K562 (cell line): ENCODE data around the gene SPATS2. TPM values are rescaled to one million over a fixed set of nuclear protein-coding genes. Genes with fewer than 3 reads are reported as not detected.

ENCODE experiments used
- ATAC-seq: fragments of 200-7000 bp; cut with Tn5 transposase; 3 replicates; pipeline ENCODE4 v1.9.1; 2020; ENCODE audit warnings: moderate library complexity
- BruUV-seq: library from RNA; stranded (reverse); fragments of 400-500 nt; replicated peaks from 2 replicates; lab custom pipeline; 2021; lab: Mats Ljungman, UMichigan
- CTCF ChIA-PET: fragments of 300-600 bp; formaldehyde crosslinking; extraction: SDS; loops from one replicate; lab custom pipeline; 2021; ENCODE audit warnings: low intra/inter-chr PET ratio; lab: Yijun Ruan, JAX
- POLR2A ChIA-PET: fragments of 300-600, 350-650 bp; sonication (Branson Sonifier 250); formaldehyde crosslinking; extraction: SDS; loops from one replicate; lab custom pipeline; 2021; ENCODE audit warnings: antibody characterized with exemption, inconsistent platforms; lab: Yijun Ruan, JAX
- DNase-seq, 4 experiments: peaks; one replicate each; pipeline versions ENCODE4 v3.0.0 to v3.0.0-alpha.2; 2011 to 2018; ENCODE audit warnings: low spot score in 3 of 4, mixed read lengths in 3 of 4; ENCODE audit errors: extremely low read depth in 1 of 4
- FAIRE-seq: peaks from 2 replicates; lab custom pipeline; 2011; peaks lifted over from hg19 to GRCh38; lab: Jason Lieb, UNC
- H2AFZ ChIP-seq: 2 replicates; pipeline ENCODE4 v1.6.0; 2011; ENCODE audit warnings: low read depth, low read length, control low read depth, inconsistent platforms
- H3K27ac ChIP-seq: fragments of 200-600 bp; 3 replicates; pipeline ENCODE4 v1.8.0; 2011; ENCODE audit warnings: low read depth, mild to moderate bottlenecking, control low read depth, inconsistent platforms, low read length, moderate library complexity, mixed read lengths; ENCODE audit errors: extremely low read depth
- H3K27me3 ChIP-seq, 2 experiments: fragments of 300-600 bp in 1 of 2; 2 replicates in 1 of 2; 3 replicates in 1 of 2; pipeline versions ENCODE4 v1.6.0 to v1.8.0; 2011; ENCODE audit warnings: inconsistent platforms in 2 of 2, low read length in 2 of 2, mild to moderate bottlenecking in 1 of 2, mixed read lengths in 1 of 2, moderate library complexity in 1 of 2; ENCODE audit not compliant: control insufficient read depth in 2 of 2, insufficient read depth in 2 of 2
- H3K36me3 ChIP-seq: fragments of 300-600 bp; 3 replicates; pipeline ENCODE4 v1.8.0; 2011; ENCODE audit warnings: mild to moderate bottlenecking, low read length, inconsistent platforms; ENCODE audit not compliant: control insufficient read depth, insufficient read depth
- H3K4me1 ChIP-seq, 2 experiments: fragments of 200-600 bp in 1 of 2; replicated peaks in 1 of 2; 2 replicates in 1 of 2; 3 replicates in 1 of 2; pipeline versions ENCODE4 v1.5.1 to v1.8.0; 2011; ENCODE audit warnings: inconsistent platforms in 2 of 2, low read length in 2 of 2, mild to moderate bottlenecking in 1 of 2, mixed read lengths in 1 of 2, moderate library complexity in 1 of 2; ENCODE audit not compliant: control insufficient read depth in 2 of 2, insufficient read depth in 2 of 2
- H3K4me2 ChIP-seq: 2 replicates; pipeline ENCODE4 v1.6.1; 2011; ENCODE audit warnings: low read length, control low read depth, inconsistent platforms, mixed read lengths; ENCODE audit not compliant: insufficient read depth
- H3K4me3 ChIP-seq: fragments of 200-600 bp; sonication (generic), shearing (Covaris generic); 2 replicates; pipeline ENCODE4 v1.5.1; 2016; ENCODE audit warnings: control low read depth, inconsistent platforms
- H3K79me2 ChIP-seq: fragments of 200-600 bp; 3 replicates; pipeline ENCODE4 v1.8.0; 2011; ENCODE audit warnings: low read length, inconsistent platforms; ENCODE audit not compliant: control insufficient read depth, insufficient read depth
- H3K9ac ChIP-seq, 2 experiments: 2 replicates each; pipeline versions ENCODE4 v1.6.0 to v1.6.1; 2011; ENCODE audit warnings: low read depth in 2 of 2, low read length in 2 of 2, control low read depth in 1 of 2, inconsistent platforms in 1 of 2, mild to moderate bottlenecking in 1 of 2, mixed read lengths in 1 of 2; ENCODE audit not compliant: insufficient read depth in 1 of 2
- H3K9me1 ChIP-seq: one replicate; pipeline ENCODE4 v1.6.0; 2011; ENCODE audit warnings: inconsistent platforms, mild to moderate bottlenecking, low read length, moderate library complexity; ENCODE audit not compliant: control insufficient read depth, insufficient read depth
- H3K9me3 ChIP-seq: replicated peaks from 2 replicates; pipeline ENCODE4 v1.5.1; 2011; ENCODE audit warnings: low read depth, low read length, inconsistent platforms; ENCODE audit not compliant: control insufficient read depth, insufficient read depth
- H4K20me1 ChIP-seq: replicated peaks from 2 replicates; pipeline ENCODE4 v1.6.1; 2011; ENCODE audit warnings: low read length, inconsistent platforms, mixed read lengths; ENCODE audit not compliant: control insufficient read depth, insufficient read depth
- ETV6 ChIP-seq, 3 experiments: fragments of 150-350 bp in 1 of 3; sonication (generic) in 1 of 3; formaldehyde crosslinking in 1 of 3; IDR thresholded peaks; 2 replicates each; pipeline versions ENCODE4 v1.6.1 to v1.8.0; 2014 to 2022; ENCODE audit warnings: borderline replicate concordance in 2 of 3, low read depth in 2 of 3, antibody characterized with exemption in 1 of 3, low read length in 1 of 3, mild to moderate bottlenecking in 1 of 3, missing genetic modification reagents in 1 of 3
- IFI16 ChIP-seq: fragments of 250-450 bp; sonication (Bioruptor Pico); IDR thresholded peaks from 2 replicates; pipeline ENCODE4 v2.1.2; 2022; ENCODE audit warnings: mild to moderate bottlenecking, inconsistent platforms
- KLF16 ChIP-seq: IDR thresholded peaks from 2 replicates; pipeline ENCODE4 v1.6.1; 2016; ENCODE audit warnings: antibody characterized with exemption
- PTRF ChIP-seq: fragments of 450-650 bp; IDR thresholded peaks from 2 replicates; pipeline ENCODE4 v1.6.1; 2016; ENCODE audit warnings: mild to moderate bottlenecking, missing genetic modification characterization, missing compliant biosample characterization
- RCOR1 ChIP-seq, 2 experiments: IDR thresholded peaks; 2 replicates each; pipeline ENCODE4 v1.6.1; 2012; ENCODE audit warnings: low read depth in 2 of 2, low read length in 2 of 2, borderline replicate concordance in 1 of 2, improper control_type of control experiment in 1 of 2
- TSC22D4 ChIP-seq: fragments of 450-650 bp; IDR thresholded peaks from 2 replicates; pipeline ENCODE4 v1.6.1; 2016; ENCODE audit warnings: missing genetic modification characterization, missing biosample characterization, control low read depth
- ZNF12 ChIP-seq: sonication (generic); formaldehyde crosslinking; IDR thresholded peaks from 2 replicates; pipeline ENCODE4 v1.4.0; 2020; ENCODE audit warnings: mild to moderate bottlenecking, missing genetic modification reagents
- WGBS: fragments of 100-300 bp; shearing (Covaris generic); methylation state at CpG from one replicate; pipeline ENCODE4 v1.1.6; 2016; ENCODE audit warnings: low coverage, mixed read lengths; ENCODE audit not compliant: insufficient coverage; ENCODE audit errors: missing lambda C conversion rate; 5-methylcytosine and 5-hydroxymethylcytosine counted together
- in situ Hi-C: fragments of 300-500 bp; cut with MboI; formaldehyde crosslinking; loops from 4 replicates; pipeline ENCODE4 v1.15.0; 2018; ENCODE audit warnings: inconsistent platforms, mixed read lengths
- intact Hi-C: fragments of 100-400 bp; cut with micrococcal nuclease; formaldehyde crosslinking; loops from 2 replicates; pipeline ENCODE4 v1.14.2; 2022
- polyA plus RNA-seq, 8 experiments: library from polyadenylated mRNA; depleted of rRNA in 4 of 8; stranded (reverse) in 5 of 8; unstranded in 3 of 8; fragments of >200 nt; fragmentation: Nextera tagmentation in 2 of 8; fragmentation: Illumina TruSeq in 1 of 8; extraction: Ambion mirVana in 2 of 8; extraction: Trizol in 1 of 8; gene quantifications; 2 replicates each; pipeline versions ENCODE4 v1.2.1 to v1.2.3, GENCODE V29; 2011 to 2014; ENCODE audit warnings: inconsistent platforms in 1 of 8, missing spikeins in 1 of 8
- total RNA-seq, 7 experiments: library from RNA; depleted of rRNA in 6 of 7; stranded (reverse); fragments of >200 nt in 6 of 7; fragmentation: Illumina TruSeq in 2 of 7; extraction: Trizol in 2 of 7; gene quantifications; 2 replicates each; pipeline versions ENCODE4 v1.2.1 to v1.2.3, GENCODE V29; 2011 to 2021; ENCODE audit warnings: low replicate concordance in 1 of 7
- TF ChIP-seq, protein P1 (sequence below): fragments of 250-450 bp; sonication (Bioruptor Pico); IDR thresholded peaks from 2 replicates; pipeline ENCODE4 v1.4.0; 2020; ENCODE audit warnings: mild to moderate bottlenecking, moderate library complexity, borderline replicate concordance
- TF ChIP-seq, protein P2 (sequence below): sonication (generic); formaldehyde crosslinking; IDR thresholded peaks from 2 replicates; pipeline ENCODE4 v1.8.0; 2022; ENCODE audit warnings: mild to moderate bottlenecking, missing genetic modification reagents
- TF ChIP-seq, protein P3 (sequence below): sonication (generic); formaldehyde crosslinking; IDR thresholded peaks from 2 replicates; pipeline ENCODE4 v1.8.1; 2022; ENCODE audit warnings: missing genetic modification reagents
- TF ChIP-seq, protein P4 (sequence below): sonication (generic); formaldehyde crosslinking; IDR thresholded peaks from 2 replicates; pipeline ENCODE4 v1.8.0; 2022; ENCODE audit warnings: mild to moderate bottlenecking, missing genetic modification reagents, borderline replicate concordance

Gene SPATS2
- total and polyA plus RNA-seq, 9 of the 15 experiments (the other 6 are each of a cell fraction or from before 2014, with no cell fraction given), result 5.4 to 48.2 (median 17.5) TPM

DNA sequence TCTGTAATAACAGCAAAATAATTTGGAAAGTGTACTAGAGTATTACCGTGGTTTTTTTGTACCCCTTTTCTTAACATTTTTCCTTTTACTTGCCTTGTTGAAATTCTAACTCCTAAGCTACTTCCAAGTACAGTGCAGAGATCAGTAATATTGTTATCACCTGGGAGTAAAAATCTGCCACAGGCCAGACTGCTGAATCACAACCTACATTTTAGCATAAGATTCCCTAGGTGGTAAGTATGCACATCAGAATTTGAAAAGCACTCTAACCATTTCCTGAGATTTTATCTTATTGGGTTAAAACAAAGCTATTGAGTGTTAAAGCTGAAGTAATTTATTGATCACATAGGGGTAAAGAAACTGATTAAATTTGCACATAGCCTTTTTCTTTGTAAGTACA lies 116.4 kb downstream of the SPATS2 start:
- Histone ChIP-seq H3K4me2 (no peak overlapping the region), H3K79me2 (no peaks in the 10 kb centered on the region), H3K9ac (no peak overlapping the region), H3K27me3 (no peaks in the 10 kb centered on the region), H4K20me1 (no peaks in the 10 kb centered on the region), H3K4me1 (no peaks in the 10 kb centered on the region; a peak in 2 of 5 replicates), H3K9me3 (no peaks in the 10 kb centered on the region), H3K4me3 (no peak overlapping the region), H3K27ac (no peak overlapping the region), H2AFZ (no peak overlapping the region), H3K9me1 (no peaks in the 10 kb centered on the region), H3K36me3 (no peaks in the 10 kb centered on the region; the same call in 2 of the 3 replicates)
- FAIRE-seq (peak; percentile 70), ATAC-seq (no peak), DNase-seq (no peak)
- POLR2A ChIA-PET, result interaction anchor here (1.2 kb wide), 1 partner anchor 12 kb away, joined by 4 read pairs; no protein-coding TSS in a partner anchor
- CTCF ChIA-PET, result no interaction called here
- intact Hi-C loops, result no loop called here
- WGBS, result 15% methylated on average over 1 of the region's 1 CpG
- in situ Hi-C loops, result no loop called here
- no TSS peak for BruUV-seq
- TF ChIP-seq, protein P1, sequence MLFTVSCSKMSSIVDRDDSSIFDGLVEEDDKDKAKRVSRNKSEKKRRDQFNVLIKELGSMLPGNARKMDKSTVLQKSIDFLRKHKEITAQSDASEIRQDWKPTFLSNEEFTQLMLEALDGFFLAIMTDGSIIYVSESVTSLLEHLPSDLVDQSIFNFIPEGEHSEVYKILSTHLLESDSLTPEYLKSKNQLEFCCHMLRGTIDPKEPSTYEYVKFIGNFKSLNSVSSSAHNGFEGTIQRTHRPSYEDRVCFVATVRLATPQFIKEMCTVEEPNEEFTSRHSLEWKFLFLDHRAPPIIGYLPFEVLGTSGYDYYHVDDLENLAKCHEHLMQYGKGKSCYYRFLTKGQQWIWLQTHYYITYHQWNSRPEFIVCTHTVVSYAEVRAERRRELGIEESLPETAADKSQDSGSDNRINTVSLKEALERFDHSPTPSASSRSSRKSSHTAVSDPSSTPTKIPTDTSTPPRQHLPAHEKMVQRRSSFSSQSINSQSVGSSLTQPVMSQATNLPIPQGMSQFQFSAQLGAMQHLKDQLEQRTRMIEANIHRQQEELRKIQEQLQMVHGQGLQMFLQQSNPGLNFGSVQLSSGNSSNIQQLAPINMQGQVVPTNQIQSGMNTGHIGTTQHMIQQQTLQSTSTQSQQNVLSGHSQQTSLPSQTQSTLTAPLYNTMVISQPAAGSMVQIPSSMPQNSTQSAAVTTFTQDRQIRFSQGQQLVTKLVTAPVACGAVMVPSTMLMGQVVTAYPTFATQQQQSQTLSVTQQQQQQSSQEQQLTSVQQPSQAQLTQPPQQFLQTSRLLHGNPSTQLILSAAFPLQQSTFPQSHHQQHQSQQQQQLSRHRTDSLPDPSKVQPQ (CRISPR knock-in tag), result no peak
- no peak for TF ChIP-seq KLF16
- no peak for TF ChIP-seq TSC22D4 (tag)
- TF ChIP-seq, protein P2, sequence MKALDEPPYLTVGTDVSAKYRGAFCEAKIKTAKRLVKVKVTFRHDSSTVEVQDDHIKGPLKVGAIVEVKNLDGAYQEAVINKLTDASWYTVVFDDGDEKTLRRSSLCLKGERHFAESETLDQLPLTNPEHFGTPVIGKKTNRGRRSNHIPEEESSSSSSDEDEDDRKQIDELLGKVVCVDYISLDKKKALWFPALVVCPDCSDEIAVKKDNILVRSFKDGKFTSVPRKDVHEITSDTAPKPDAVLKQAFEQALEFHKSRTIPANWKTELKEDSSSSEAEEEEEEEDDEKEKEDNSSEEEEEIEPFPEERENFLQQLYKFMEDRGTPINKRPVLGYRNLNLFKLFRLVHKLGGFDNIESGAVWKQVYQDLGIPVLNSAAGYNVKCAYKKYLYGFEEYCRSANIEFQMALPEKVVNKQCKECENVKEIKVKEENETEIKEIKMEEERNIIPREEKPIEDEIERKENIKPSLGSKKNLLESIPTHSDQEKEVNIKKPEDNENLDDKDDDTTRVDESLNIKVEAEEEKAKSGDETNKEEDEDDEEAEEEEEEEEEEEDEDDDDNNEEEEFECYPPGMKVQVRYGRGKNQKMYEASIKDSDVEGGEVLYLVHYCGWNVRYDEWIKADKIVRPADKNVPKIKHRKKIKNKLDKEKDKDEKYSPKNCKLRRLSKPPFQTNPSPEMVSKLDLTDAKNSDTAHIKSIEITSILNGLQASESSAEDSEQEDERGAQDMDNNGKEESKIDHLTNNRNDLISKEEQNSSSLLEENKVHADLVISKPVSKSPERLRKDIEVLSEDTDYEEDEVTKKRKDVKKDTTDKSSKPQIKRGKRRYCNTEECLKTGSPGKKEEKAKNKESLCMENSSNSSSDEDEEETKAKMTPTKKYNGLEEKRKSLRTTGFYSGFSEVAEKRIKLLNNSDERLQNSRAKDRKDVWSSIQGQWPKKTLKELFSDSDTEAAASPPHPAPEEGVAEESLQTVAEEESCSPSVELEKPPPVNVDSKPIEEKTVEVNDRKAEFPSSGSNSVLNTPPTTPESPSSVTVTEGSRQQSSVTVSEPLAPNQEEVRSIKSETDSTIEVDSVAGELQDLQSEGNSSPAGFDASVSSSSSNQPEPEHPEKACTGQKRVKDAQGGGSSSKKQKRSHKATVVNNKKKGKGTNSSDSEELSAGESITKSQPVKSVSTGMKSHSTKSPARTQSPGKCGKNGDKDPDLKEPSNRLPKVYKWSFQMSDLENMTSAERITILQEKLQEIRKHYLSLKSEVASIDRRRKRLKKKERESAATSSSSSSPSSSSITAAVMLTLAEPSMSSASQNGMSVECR (CRISPR knock-in tag), result no peak
- TF ChIP-seq, protein P3, sequence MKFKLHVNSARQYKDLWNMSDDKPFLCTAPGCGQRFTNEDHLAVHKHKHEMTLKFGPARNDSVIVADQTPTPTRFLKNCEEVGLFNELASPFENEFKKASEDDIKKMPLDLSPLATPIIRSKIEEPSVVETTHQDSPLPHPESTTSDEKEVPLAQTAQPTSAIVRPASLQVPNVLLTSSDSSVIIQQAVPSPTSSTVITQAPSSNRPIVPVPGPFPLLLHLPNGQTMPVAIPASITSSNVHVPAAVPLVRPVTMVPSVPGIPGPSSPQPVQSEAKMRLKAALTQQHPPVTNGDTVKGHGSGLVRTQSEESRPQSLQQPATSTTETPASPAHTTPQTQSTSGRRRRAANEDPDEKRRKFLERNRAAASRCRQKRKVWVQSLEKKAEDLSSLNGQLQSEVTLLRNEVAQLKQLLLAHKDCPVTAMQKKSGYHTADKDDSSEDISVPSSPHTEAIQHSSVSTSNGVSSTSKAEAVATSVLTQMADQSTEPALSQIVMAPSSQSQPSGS (CRISPR knock-in tag), result no peak
- TF ChIP-seq, protein P4, sequence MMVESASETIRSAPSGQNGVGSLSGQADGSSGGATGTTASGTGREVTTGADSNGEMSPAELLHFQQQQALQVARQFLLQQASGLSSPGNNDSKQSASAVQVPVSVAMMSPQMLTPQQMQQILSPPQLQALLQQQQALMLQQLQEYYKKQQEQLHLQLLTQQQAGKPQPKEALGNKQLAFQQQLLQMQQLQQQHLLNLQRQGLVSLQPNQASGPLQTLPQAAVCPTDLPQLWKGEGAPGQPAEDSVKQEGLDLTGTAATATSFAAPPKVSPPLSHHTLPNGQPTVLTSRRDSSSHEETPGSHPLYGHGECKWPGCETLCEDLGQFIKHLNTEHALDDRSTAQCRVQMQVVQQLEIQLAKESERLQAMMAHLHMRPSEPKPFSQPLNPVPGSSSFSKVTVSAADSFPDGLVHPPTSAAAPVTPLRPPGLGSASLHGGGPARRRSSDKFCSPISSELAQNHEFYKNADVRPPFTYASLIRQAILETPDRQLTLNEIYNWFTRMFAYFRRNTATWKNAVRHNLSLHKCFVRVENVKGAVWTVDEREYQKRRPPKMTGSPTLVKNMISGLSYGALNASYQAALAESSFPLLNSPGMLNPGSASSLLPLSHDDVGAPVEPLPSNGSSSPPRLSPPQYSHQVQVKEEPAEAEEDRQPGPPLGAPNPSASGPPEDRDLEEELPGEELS (CRISPR knock-in tag), result no peak
- no peak for TF ChIP-seq ZNF12 (CRISPR knock-in tag)
- TF ChIP-seq IFI16 (CRISPR knock-in tag), result no peak
- TF ChIP-seq ETV6 (IDR thresholded peaks at IDR 0.05; ENCODE audit: borderline replicate concordance in 1 of 2, low read depth in 2 of 2, low read length in 1 of 2), result no peak
- no peak for TF ChIP-seq ETV6 (CRISPR knock-in tag; IDR thresholded peaks at IDR 0.05; ENCODE audit: borderline replicate concordance)
- no peak for TF ChIP-seq PTRF (tag)
- TF ChIP-seq RCOR1 (IDR thresholded peaks at IDR 0.05; ENCODE audit: borderline replicate concordance in 1 of 2, low read depth in 2 of 2, low read length in 2 of 2), result no peak
